ENCODE results near the gene SLC10A7.

SLC10A7 gene

GRCh38 chr4:146260521-146260920, 261.2 kb downstream of the SLC10A7 start:
- H3K9me2 ChIP-seq (replicated peaks; ENCODE audit: insufficient read depth, low read length), result no peaks in the 10 kb centered on the region
- no peak overlapping the region for H3K4me3 ChIP-seq (ENCODE audit: low read length)
- no peaks in the 10 kb centered on the region for H3K79me2 ChIP-seq (ENCODE audit: low read length)
- no peak for TF ChIP-seq EZH2 (optimal IDR thresholded peaks at IDR 0.05; ENCODE audit: low read depth, low read length)
- no peak for TF ChIP-seq EZH2phosphoT487 (IDR thresholded peaks at IDR 0.05; ENCODE audit: low read length)
- TF ChIP-seq CTCF (IDR thresholded peaks at IDR 0.05; ENCODE audit: low read length), result no peak
- no peak overlapping the region for H3K9ac ChIP-seq (ENCODE audit: low read length)
- no peaks in the 10 kb centered on the region for H3K27me3 ChIP-seq (replicated peaks; ENCODE audit: insufficient read depth, low read length)
- H3K9me3 ChIP-seq (replicated peaks; ENCODE audit: insufficient read depth, low read length), result no peaks in the 10 kb centered on the region
- H3K4me1 ChIP-seq (ENCODE audit: low read length), result no peaks in the 10 kb centered on the region
- H3F3A ChIP-seq (ENCODE audit: insufficient read depth, low read length), result no peaks in the 10 kb centered on the region
- H4K20me1 ChIP-seq (ENCODE audit: insufficient read depth, low read length), result no peaks in the 10 kb centered on the region
- no peak overlapping the region for H3K4me2 ChIP-seq (ENCODE audit: low read depth, low read length)
- no peak overlapping the region for H3K27ac ChIP-seq (ENCODE audit: low read length)
- H3K36me3 ChIP-seq (replicated peaks; ENCODE audit: insufficient read depth, low read length), result no peaks in the 10 kb centered on the region
- no peak overlapping the region for H2AFZ ChIP-seq (ENCODE audit: low read length)
- no peak for DNase-seq

GRCh38 chr4:146257511-146257910, 264.2 kb downstream of the SLC10A7 start:
- no peaks in the 10 kb centered on the region for H3K27me3 ChIP-seq (replicated peaks; ENCODE audit: insufficient read depth, low read length)
- no peak overlapping the region for H3K27ac ChIP-seq (ENCODE audit: low read length)
- no peak overlapping the region for H2AFZ ChIP-seq (ENCODE audit: low read length)
- TF ChIP-seq CTCF (IDR thresholded peaks at IDR 0.05; ENCODE audit: low read length) (no peak), EZH2 (optimal IDR thresholded peaks at IDR 0.05; ENCODE audit: low read depth, low read length) (no peak), EZH2phosphoT487 (IDR thresholded peaks at IDR 0.05; ENCODE audit: low read length) (no peak)
- no peaks in the 10 kb centered on the region for H3K36me3 ChIP-seq (replicated peaks; ENCODE audit: insufficient read depth, low read length)
- no peaks in the 10 kb centered on the region for H3K9me3 ChIP-seq (replicated peaks; ENCODE audit: insufficient read depth, low read length)
- no peaks in the 10 kb centered on the region for H4K20me1 ChIP-seq (ENCODE audit: insufficient read depth, low read length)
- no peaks in the 10 kb centered on the region for H3K4me1 ChIP-seq (ENCODE audit: low read length)
- H3K79me2 ChIP-seq (ENCODE audit: low read length), result no peaks in the 10 kb centered on the region
- no peak overlapping the region for H3K4me2 ChIP-seq (ENCODE audit: low read depth, low read length)
- H3K4me3 ChIP-seq (ENCODE audit: low read length), result no peak overlapping the region
- H3F3A ChIP-seq (ENCODE audit: insufficient read depth, low read length), result no peaks in the 10 kb centered on the region
- H3K9me2 ChIP-seq (replicated peaks; ENCODE audit: insufficient read depth, low read length), result no peaks in the 10 kb centered on the region
- H3K9ac ChIP-seq (ENCODE audit: low read length), result no peak overlapping the region
- DNase-seq, result no peak

- Histone ChIP-seq H3K9ac (ENCODE audit: low read length) (no peak overlapping the region), H4K20me1 (ENCODE audit: insufficient read depth, low read length) (no peaks in the 10 kb centered on the region), H2AFZ (ENCODE audit: low read length) (no peak overlapping the region), H3K27me3 (replicated peaks; ENCODE audit: insufficient read depth, low read length) (no peaks in the 10 kb centered on the region), H3K36me3 (replicated peaks; ENCODE audit: insufficient read depth, low read length) (no peaks in the 10 kb centered on the region), H3K9me3 (replicated peaks; ENCODE audit: insufficient read depth, low read length) (no peaks in the 10 kb centered on the region), H3K4me3 (ENCODE audit: low read length) (no peak overlapping the region), H3K79me2 (ENCODE audit: low read length) (no peaks in the 10 kb centered on the region), H3F3A (ENCODE audit: insufficient read depth, low read length) (no peaks in the 10 kb centered on the region), H3K27ac (ENCODE audit: low read length) (no peak overlapping the region), H3K4me1 (ENCODE audit: low read length) (no peaks in the 10 kb centered on the region), H3K9me2 (replicated peaks; ENCODE audit: insufficient read depth, low read length) (no peaks in the 10 kb centered on the region), H3K4me2 (ENCODE audit: low read depth, low read length) (no peak overlapping the region)
- DNase-seq, result no peak
- TF ChIP-seq CTCF (IDR thresholded peaks at IDR 0.05; ENCODE audit: low read length), result no peak
- TF ChIP-seq EZH2 (optimal IDR thresholded peaks at IDR 0.05; ENCODE audit: low read depth, low read length), result no peak
- TF ChIP-seq EZH2phosphoT487 (IDR thresholded peaks at IDR 0.05; ENCODE audit: low read length), result no peak
Measured at GRCh38 chr4:146256328-146256727, 265.4 kb downstream of the SLC10A7 start.
